ENCODE measurements around the gene GNAQ. TPM values are rescaled to one million over a fixed set of nuclear protein-coding genes. Genes with fewer than 3 reads are reported as not detected.

Gene GNAQ
- total and polyA plus RNA-seq, 4 donors: 6.8 to 19.6 (median 12.6) TPM

- no peak overlapping the region for H3K9ac ChIP-seq (ENCODE audit: low read depth in 1 of 2, low read length in 2 of 2)
- H3K27ac ChIP-seq (ENCODE audit: low read depth in 1 of 2, low read length in 2 of 2): no peak overlapping the region
- H3K36me3 ChIP-seq (ENCODE audit: control insufficient read depth in 4 of 4, insufficient read depth in 3 of 4, low read depth in 1 of 4, low read length in 3 of 4): peaks cover 0 to 2% (median 0%) of the 10 kb centered on the region in 4 donors
- TF ChIP-seq YY1 (IDR thresholded peaks at IDR 0.05): no peak
- no peak for TF ChIP-seq TAF1 (conservative IDR thresholded peaks at IDR 0.05)
- no peak for TF ChIP-seq HNF4A (conservative IDR thresholded peaks at IDR 0.05)
- DNase-seq (ENCODE audit: low spot score): no peak
- H3K9me3 ChIP-seq (ENCODE audit: control insufficient read depth in 4 of 4, low read length in 3 of 4): no peaks in the 10 kb centered on the region
- H3K27me3 ChIP-seq (ENCODE audit: control insufficient read depth in 4 of 4, insufficient read depth in 4 of 4, low read length in 3 of 4): no peaks in the 10 kb centered on the region
- H3K4me1 ChIP-seq (ENCODE audit: control insufficient read depth in 4 of 4, insufficient read depth in 4 of 4, low read length in 3 of 4): peaks cover 3 to 22% (median 7%) of the 10 kb centered on the region in 4 donors
- no peak overlapping the region for H3K4me3 ChIP-seq (ENCODE audit: low read depth in 1 of 3, low read length in 3 of 3)
- WGBS: 87% methylated on average over 3 of the region's 3 CpGs
Observed at GRCh38 chr9:77885104-77885672, 146.4 kb downstream of the GNAQ start.

GRCh38 chr9:77883846-77884771, 147.5 kb downstream of the GNAQ start:
- H3K9ac ChIP-seq (ENCODE audit: low read depth in 1 of 2, low read length in 2 of 2): no peak overlapping the region
- H3K4me3 ChIP-seq (ENCODE audit: low read depth in 1 of 3, low read length in 3 of 3): no peak overlapping the region
- H3K4me1 ChIP-seq (ENCODE audit: control insufficient read depth in 4 of 4, insufficient read depth in 4 of 4, low read length in 3 of 4): peaks cover 3 to 22% (median 7%) of the 10 kb centered on the region in 4 donors
- H3K27me3 ChIP-seq (ENCODE audit: control insufficient read depth in 4 of 4, insufficient read depth in 4 of 4, low read length in 3 of 4): no peaks in the 10 kb centered on the region
- WGBS: 85% methylated on average over 5 of the region's 5 CpGs
- H3K9me3 ChIP-seq (ENCODE audit: control insufficient read depth in 4 of 4, low read length in 3 of 4): no peaks in the 10 kb centered on the region
- no peak overlapping the region for H3K27ac ChIP-seq (ENCODE audit: low read depth in 1 of 2, low read length in 2 of 2)
- DNase-seq (ENCODE audit: low spot score): no peak
- no peak for TF ChIP-seq YY1 (IDR thresholded peaks at IDR 0.05)
- TF ChIP-seq RXRA (IDR thresholded peaks at IDR 0.05): no peak
- no peak for TF ChIP-seq RAD21 (IDR thresholded peaks at IDR 0.05)
- no peak for TF ChIP-seq FOXA1 (IDR thresholded peaks at IDR 0.05)
- TF ChIP-seq ATF3 (IDR thresholded peaks at IDR 0.05): no peak
- H3K36me3 ChIP-seq (ENCODE audit: control insufficient read depth in 4 of 4, insufficient read depth in 3 of 4, low read depth in 1 of 4, low read length in 3 of 4): peaks cover 0 to 2% (median 0%) of the 10 kb centered on the region in 4 donors

GRCh38 chr9:77883133-77883532, 148.5 kb downstream of the GNAQ start:
- no peak for DNase-seq (ENCODE audit: low spot score)
- H3K9ac ChIP-seq (ENCODE audit: low read depth in 1 of 2, low read length in 2 of 2): no peak overlapping the region
- TF ChIP-seq GABPA (IDR thresholded peaks at IDR 0.05 in 1 of 2, conservative IDR thresholded peaks at IDR 0.05 in 1 of 2): no peak
- no peak for TF ChIP-seq EGR1 (IDR thresholded peaks at IDR 0.05; ENCODE audit: low read depth in 2 of 2)
- no peak for TF ChIP-seq JUND (IDR thresholded peaks at IDR 0.05)
- no peak for TF ChIP-seq TAF1 (conservative IDR thresholded peaks at IDR 0.05)
- H3K27me3 ChIP-seq (ENCODE audit: control insufficient read depth in 4 of 4, insufficient read depth in 4 of 4, low read length in 3 of 4): no peaks in the 10 kb centered on the region
- peaks cover 0 to 2% (median 0%) of the 10 kb centered on the region in 4 donors for H3K36me3 ChIP-seq (ENCODE audit: control insufficient read depth in 4 of 4, insufficient read depth in 3 of 4, low read depth in 1 of 4, low read length in 3 of 4)
- H3K9me3 ChIP-seq (ENCODE audit: control insufficient read depth in 4 of 4, low read length in 3 of 4): no peaks in the 10 kb centered on the region
- peaks cover 3 to 22% (median 7%) of the 10 kb centered on the region in 4 donors for H3K4me1 ChIP-seq (ENCODE audit: control insufficient read depth in 4 of 4, insufficient read depth in 4 of 4, low read length in 3 of 4)
- H3K4me3 ChIP-seq (ENCODE audit: low read depth in 1 of 3, low read length in 3 of 3): no peak overlapping the region
- H3K27ac ChIP-seq (ENCODE audit: low read depth in 1 of 2, low read length in 2 of 2): no peak overlapping the region

- no peak overlapping the region for H3K27ac ChIP-seq (ENCODE audit: low read depth in 1 of 2, low read length in 2 of 2)
- no peak overlapping the region for H3K4me3 ChIP-seq (ENCODE audit: low read depth in 1 of 3, low read length in 3 of 3)
- no peak overlapping the region for H3K9ac ChIP-seq (ENCODE audit: low read depth in 1 of 2, low read length in 2 of 2)
- H3K9me3 ChIP-seq (ENCODE audit: control insufficient read depth in 4 of 4, low read length in 3 of 4): no peaks in the 10 kb centered on the region
- peaks cover 3 to 22% (median 7%) of the 10 kb centered on the region in 4 donors for H3K4me1 ChIP-seq (ENCODE audit: control insufficient read depth in 4 of 4, insufficient read depth in 4 of 4, low read length in 3 of 4)
- no peaks in the 10 kb centered on the region for H3K27me3 ChIP-seq (ENCODE audit: control insufficient read depth in 4 of 4, insufficient read depth in 4 of 4, low read length in 3 of 4)
- WGBS: 34% methylated on average over 4 of the region's 4 CpGs
- DNase-seq (ENCODE audit: low spot score): no peak
- H3K36me3 ChIP-seq (ENCODE audit: control insufficient read depth in 4 of 4, insufficient read depth in 3 of 4, low read depth in 1 of 4, low read length in 3 of 4): peaks cover 0 to 2% (median 0%) of the 10 kb centered on the region in 4 donors
- TF ChIP-seq RXRA (IDR thresholded peaks at IDR 0.05) (peak in 1 of 2 donors; percentile 15), NR2F2 (IDR thresholded peaks at IDR 0.05) (peak; percentile 5), HNF4G (IDR thresholded peaks at IDR 0.05) (no peak)
Observed at GRCh38 chr9:77882294-77882693, 149.3 kb downstream of the GNAQ start.
